ENCODE data around the gene PLXNA4. TPM values are rescaled to one million over a fixed set of nuclear protein-coding genes. Genes with fewer than 3 reads are reported as not detected.

The PLXNA4 gene
- total RNA-seq, 1 experiment from 2014 or later = not detected

DNA sequence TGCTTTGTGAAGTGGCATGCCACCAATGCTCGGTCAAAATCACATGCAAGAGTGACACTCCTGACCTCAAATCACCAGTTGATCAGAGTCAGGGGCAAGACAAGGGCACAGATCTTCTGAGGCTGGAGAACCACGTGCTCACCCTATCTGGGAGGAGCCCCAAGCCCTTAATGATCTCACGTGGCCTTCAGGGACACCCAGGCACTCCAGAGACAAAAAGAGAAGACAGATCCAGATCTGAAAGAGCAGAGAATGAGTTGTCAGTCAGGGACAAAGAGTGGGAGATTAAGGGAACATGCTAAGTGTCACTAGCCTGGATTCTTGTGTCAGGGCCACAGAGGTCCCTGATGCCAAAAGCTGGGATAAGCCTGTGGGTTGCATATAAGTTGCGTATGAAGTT is 134.3 kb downstream of the PLXNA4 start:
- H3K27ac ChIP-seq (ENCODE audit: low read depth, low read length) = no peak overlapping the region
- no peak overlapping the region for H3K4me2 ChIP-seq (ENCODE audit: low read length)
- RAD21 ChIA-PET (ENCODE audit: low non-redundant PET in 1 of 2, low total read pairs in 2 of 2, uncharacterized antibody in 2 of 2, unreplicated experiment in 2 of 2) = no interaction called here
- no peaks in the 10 kb centered on the region for H3K36me3 ChIP-seq (ENCODE audit: control insufficient read depth in 1 of 2, insufficient read depth in 2 of 2, low read length in 2 of 2)
- POLR2A ChIA-PET = no interaction called here
- CTCF ChIA-PET = no interaction called here
- no peak for ATAC-seq
- H3K79me2 ChIP-seq (ENCODE audit: insufficient read depth, low read length) = no peaks in the 10 kb centered on the region
- TF ChIP-seq YY1 (IDR thresholded peaks at IDR 0.05; ENCODE audit: extremely low read depth, insufficient replicate concordance, low read depth, low read length) (no peak), CBX3 (IDR thresholded peaks at IDR 0.05; ENCODE audit: low read depth) (no peak), CEBPB (IDR thresholded peaks at IDR 0.05; ENCODE audit: low read depth) (no peak), SIN3A (IDR thresholded peaks at IDR 0.05; ENCODE audit: low read depth) (no peak), FOSL1 (IDR thresholded peaks at IDR 0.05; ENCODE audit: low read depth) (no peak), EGR1 (IDR thresholded peaks at IDR 0.05; ENCODE audit: low read depth) (no peak), RAD21 (IDR thresholded peaks at IDR 0.05; ENCODE audit: low read depth) (no peak), ZNF274 (IDR thresholded peaks at IDR 0.05; ENCODE audit: low read depth, low read length) (no peak), EZH2 (IDR thresholded peaks at IDR 0.05) (no peak), JUND (IDR thresholded peaks at IDR 0.05) (no peak), POLR2AphosphoS5 (IDR thresholded peaks at IDR 0.05; ENCODE audit: low read depth, low read length) (no peak), EZH2phosphoT487 (IDR thresholded peaks at IDR 0.05; ENCODE audit: borderline replicate concordance) (no peak), POLR2A (IDR thresholded peaks at IDR 0.05; ENCODE audit: borderline replicate concordance, extremely low read depth, insufficient read depth, insufficient read length) (no peak), ZFX (IDR thresholded peaks at IDR 0.05) (no peak), ELF1 (IDR thresholded peaks at IDR 0.05; ENCODE audit: borderline replicate concordance, low read depth) (no peak)
- TF ChIP-seq, protein P1, sequence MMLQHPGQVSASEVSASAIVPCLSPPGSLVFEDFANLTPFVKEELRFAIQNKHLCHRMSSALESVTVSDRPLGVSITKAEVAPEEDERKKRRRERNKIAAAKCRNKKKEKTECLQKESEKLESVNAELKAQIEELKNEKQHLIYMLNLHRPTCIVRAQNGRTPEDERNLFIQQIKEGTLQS (IDR thresholded peaks at IDR 0.05) = no peak
- TF ChIP-seq, protein P2, sequence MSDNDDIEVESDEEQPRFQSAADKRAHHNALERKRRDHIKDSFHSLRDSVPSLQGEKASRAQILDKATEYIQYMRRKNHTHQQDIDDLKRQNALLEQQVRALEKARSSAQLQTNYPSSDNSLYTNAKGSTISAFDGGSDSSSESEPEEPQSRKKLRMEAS (IDR thresholded peaks at IDR 0.05) = no peak
- TF ChIP-seq, protein P3, sequence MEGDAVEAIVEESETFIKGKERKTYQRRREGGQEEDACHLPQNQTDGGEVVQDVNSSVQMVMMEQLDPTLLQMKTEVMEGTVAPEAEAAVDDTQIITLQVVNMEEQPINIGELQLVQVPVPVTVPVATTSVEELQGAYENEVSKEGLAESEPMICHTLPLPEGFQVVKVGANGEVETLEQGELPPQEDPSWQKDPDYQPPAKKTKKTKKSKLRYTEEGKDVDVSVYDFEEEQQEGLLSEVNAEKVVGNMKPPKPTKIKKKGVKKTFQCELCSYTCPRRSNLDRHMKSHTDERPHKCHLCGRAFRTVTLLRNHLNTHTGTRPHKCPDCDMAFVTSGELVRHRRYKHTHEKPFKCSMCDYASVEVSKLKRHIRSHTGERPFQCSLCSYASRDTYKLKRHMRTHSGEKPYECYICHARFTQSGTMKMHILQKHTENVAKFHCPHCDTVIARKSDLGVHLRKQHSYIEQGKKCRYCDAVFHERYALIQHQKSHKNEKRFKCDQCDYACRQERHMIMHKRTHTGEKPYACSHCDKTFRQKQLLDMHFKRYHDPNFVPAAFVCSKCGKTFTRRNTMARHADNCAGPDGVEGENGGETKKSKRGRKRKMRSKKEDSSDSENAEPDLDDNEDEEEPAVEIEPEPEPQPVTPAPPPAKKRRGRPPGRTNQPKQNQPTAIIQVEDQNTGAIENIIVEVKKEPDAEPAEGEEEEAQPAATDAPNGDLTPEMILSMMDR (IDR thresholded peaks at IDR 0.05 in 2 of 3, conservative IDR thresholded peaks at IDR 0.05 in 1 of 3; ENCODE audit: borderline replicate concordance in 1 of 3, insufficient read depth in 1 of 3, low read depth in 2 of 3, low read length in 2 of 3) = no peak
- TF ChIP-seq, protein P4, sequence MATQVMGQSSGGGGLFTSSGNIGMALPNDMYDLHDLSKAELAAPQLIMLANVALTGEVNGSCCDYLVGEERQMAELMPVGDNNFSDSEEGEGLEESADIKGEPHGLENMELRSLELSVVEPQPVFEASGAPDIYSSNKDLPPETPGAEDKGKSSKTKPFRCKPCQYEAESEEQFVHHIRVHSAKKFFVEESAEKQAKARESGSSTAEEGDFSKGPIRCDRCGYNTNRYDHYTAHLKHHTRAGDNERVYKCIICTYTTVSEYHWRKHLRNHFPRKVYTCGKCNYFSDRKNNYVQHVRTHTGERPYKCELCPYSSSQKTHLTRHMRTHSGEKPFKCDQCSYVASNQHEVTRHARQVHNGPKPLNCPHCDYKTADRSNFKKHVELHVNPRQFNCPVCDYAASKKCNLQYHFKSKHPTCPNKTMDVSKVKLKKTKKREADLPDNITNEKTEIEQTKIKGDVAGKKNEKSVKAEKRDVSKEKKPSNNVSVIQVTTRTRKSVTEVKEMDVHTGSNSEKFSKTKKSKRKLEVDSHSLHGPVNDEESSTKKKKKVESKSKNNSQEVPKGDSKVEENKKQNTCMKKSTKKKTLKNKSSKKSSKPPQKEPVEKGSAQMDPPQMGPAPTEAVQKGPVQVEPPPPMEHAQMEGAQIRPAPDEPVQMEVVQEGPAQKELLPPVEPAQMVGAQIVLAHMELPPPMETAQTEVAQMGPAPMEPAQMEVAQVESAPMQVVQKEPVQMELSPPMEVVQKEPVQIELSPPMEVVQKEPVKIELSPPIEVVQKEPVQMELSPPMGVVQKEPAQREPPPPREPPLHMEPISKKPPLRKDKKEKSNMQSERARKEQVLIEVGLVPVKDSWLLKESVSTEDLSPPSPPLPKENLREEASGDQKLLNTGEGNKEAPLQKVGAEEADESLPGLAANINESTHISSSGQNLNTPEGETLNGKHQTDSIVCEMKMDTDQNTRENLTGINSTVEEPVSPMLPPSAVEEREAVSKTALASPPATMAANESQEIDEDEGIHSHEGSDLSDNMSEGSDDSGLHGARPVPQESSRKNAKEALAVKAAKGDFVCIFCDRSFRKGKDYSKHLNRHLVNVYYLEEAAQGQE (IDR thresholded peaks at IDR 0.05; ENCODE audit: low read depth) = no peak
- TF ChIP-seq, protein P5, sequence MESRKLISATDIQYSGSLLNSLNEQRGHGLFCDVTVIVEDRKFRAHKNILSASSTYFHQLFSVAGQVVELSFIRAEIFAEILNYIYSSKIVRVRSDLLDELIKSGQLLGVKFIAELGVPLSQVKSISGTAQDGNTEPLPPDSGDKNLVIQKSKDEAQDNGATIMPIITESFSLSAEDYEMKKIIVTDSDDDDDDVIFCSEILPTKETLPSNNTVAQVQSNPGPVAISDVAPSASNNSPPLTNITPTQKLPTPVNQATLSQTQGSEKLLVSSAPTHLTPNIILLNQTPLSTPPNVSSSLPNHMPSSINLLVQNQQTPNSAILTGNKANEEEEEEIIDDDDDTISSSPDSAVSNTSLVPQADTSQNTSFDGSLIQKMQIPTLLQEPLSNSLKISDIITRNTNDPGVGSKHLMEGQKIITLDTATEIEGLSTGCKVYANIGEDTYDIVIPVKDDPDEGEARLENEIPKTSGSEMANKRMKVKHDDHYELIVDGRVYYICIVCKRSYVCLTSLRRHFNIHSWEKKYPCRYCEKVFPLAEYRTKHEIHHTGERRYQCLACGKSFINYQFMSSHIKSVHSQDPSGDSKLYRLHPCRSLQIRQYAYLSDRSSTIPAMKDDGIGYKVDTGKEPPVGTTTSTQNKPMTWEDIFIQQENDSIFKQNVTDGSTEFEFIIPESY (IDR thresholded peaks at IDR 0.05; ENCODE audit: extremely low read depth, insufficient replicate concordance, low read length) = no peak
- no TSS peak for BruUV-seq (replicated peaks)
- intact Hi-C loops (cut with micrococcal nuclease) = no loop called here
- H3K27me3 ChIP-seq (ENCODE audit: insufficient read depth, low read length) = peaks cover 38% of the 10 kb centered on the region
- H4K20me1 ChIP-seq (ENCODE audit: insufficient read depth) = no peaks in the 10 kb centered on the region
- DNase-seq (ENCODE audit: low read depth, low spot score) = no peak
- no peak overlapping the region for H2AFZ ChIP-seq (ENCODE audit: low read depth, low read length, poor library complexity, severe bottlenecking)
- H3K4me1 ChIP-seq (ENCODE audit: control insufficient read depth in 1 of 2, insufficient read depth in 2 of 2, low read length in 2 of 2) = no peaks in the 10 kb centered on the region
- no peaks in the 10 kb centered on the region for H3K9me3 ChIP-seq (ENCODE audit: control insufficient read depth in 1 of 2, insufficient read depth in 1 of 2, low read depth in 1 of 2, low read length in 2 of 2)
- H3K9ac ChIP-seq (ENCODE audit: low read length) = no peak overlapping the region
- no peak overlapping the region for H3K4me3 ChIP-seq (replicated peaks in 1 of 2; ENCODE audit: low read depth in 1 of 2, low read length in 2 of 2)
- no peaks in the 10 kb centered on the region for H3K9me2 ChIP-seq (ENCODE audit: insufficient read depth)
